ENCODE measurements around the gene OR51B4. TPM values are rescaled to one million over a fixed set of nuclear protein-coding genes. Genes with fewer than 3 reads are reported as not detected.
A peak's percentile ranks its signal among the peaks of the same experiment; 100 is the strongest.

Gene OR51B4
- total RNA-seq, 1 donor: not detected

DNA sequence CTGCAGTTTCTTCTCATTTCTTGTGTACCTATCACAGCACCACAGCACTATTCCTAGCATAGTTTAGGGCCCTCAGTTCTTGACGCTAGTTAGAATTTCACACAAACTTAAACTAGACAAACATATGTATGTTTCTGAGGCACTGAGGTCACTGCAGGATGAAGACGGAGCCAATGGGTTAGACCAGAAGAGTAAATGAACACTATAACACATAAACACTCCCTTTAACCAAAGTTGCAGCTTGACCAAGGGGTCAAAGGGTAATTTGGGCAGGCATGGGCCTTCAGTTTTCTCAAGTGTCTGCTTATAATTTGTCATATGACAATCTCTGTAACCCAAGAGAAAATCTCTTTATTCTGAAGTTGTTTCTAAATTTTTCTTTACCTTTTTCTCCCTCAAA lies 19.1 kb downstream of the OR51B4 start:
- no peak for DNase-seq (ENCODE audit: insufficient read length, low spot score, missing footprints)
- H3K27ac ChIP-seq (ENCODE audit: low read depth, low read length): no peak overlapping the region
- H4K20me1 ChIP-seq (ENCODE audit: insufficient read depth, low read length): no peaks in the 10 kb centered on the region
- H3K4me1 ChIP-seq (ENCODE audit: insufficient read depth, low read length): peaks cover 6% of the 10 kb centered on the region
- H3K36me3 ChIP-seq (ENCODE audit: insufficient read depth, low read length): no peaks in the 10 kb centered on the region
- H3K79me2 ChIP-seq (ENCODE audit: insufficient read depth, low read length): no peaks in the 10 kb centered on the region
- TF ChIP-seq, protein P1, sequence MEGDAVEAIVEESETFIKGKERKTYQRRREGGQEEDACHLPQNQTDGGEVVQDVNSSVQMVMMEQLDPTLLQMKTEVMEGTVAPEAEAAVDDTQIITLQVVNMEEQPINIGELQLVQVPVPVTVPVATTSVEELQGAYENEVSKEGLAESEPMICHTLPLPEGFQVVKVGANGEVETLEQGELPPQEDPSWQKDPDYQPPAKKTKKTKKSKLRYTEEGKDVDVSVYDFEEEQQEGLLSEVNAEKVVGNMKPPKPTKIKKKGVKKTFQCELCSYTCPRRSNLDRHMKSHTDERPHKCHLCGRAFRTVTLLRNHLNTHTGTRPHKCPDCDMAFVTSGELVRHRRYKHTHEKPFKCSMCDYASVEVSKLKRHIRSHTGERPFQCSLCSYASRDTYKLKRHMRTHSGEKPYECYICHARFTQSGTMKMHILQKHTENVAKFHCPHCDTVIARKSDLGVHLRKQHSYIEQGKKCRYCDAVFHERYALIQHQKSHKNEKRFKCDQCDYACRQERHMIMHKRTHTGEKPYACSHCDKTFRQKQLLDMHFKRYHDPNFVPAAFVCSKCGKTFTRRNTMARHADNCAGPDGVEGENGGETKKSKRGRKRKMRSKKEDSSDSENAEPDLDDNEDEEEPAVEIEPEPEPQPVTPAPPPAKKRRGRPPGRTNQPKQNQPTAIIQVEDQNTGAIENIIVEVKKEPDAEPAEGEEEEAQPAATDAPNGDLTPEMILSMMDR (IDR thresholded peaks at IDR 0.05; ENCODE audit: extremely low read depth, low read depth, low read length): no peak
- no peak overlapping the region for H3K4me3 ChIP-seq (ENCODE audit: insufficient read depth, low read length)
- no peak overlapping the region for H2AFZ ChIP-seq (ENCODE audit: low read length)
- H3K4me2 ChIP-seq (ENCODE audit: insufficient read depth, low read length): no peak overlapping the region
- no peaks in the 10 kb centered on the region for H3K27me3 ChIP-seq (ENCODE audit: insufficient read depth, low read length)
- H3K9me3 ChIP-seq (ENCODE audit: low read depth, low read length): no peaks in the 10 kb centered on the region

DNA sequence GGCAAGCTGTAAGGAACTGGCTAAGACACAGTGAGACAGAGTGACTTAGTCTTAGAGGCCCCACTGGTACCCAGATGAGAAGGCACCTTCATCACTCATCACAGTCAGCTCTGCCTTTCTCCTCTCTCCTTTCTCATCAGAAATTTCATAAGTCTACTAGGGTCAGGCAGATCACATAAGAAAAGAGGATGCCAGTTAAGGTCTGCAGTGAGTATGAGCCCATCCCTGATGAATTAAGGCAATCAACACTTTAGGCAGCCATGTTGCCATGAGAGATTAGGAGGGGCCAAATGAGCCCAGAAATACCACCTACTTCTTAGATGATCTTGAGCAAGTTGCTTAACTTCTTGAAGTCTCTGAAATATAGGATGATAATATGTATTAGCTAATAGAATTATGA lies 20.1 kb downstream of the OR51B4 start:
- H3K79me2 ChIP-seq (ENCODE audit: insufficient read depth, low read length): no peaks in the 10 kb centered on the region
- no peaks in the 10 kb centered on the region for H3K9me3 ChIP-seq (ENCODE audit: low read depth, low read length)
- H3K4me1 ChIP-seq (ENCODE audit: insufficient read depth, low read length): peaks cover 6% of the 10 kb centered on the region
- peak overlapping the region; percentile 17 for H2AFZ ChIP-seq (ENCODE audit: low read length)
- no peaks in the 10 kb centered on the region for H4K20me1 ChIP-seq (ENCODE audit: insufficient read depth, low read length)
- no peaks in the 10 kb centered on the region for H3K27me3 ChIP-seq (ENCODE audit: insufficient read depth, low read length)
- H3K27ac ChIP-seq (ENCODE audit: low read depth, low read length): no peak overlapping the region
- no peak overlapping the region for H3K4me2 ChIP-seq (ENCODE audit: insufficient read depth, low read length)
- no peaks in the 10 kb centered on the region for H3K36me3 ChIP-seq (ENCODE audit: insufficient read depth, low read length)
- DNase-seq (ENCODE audit: insufficient read length, low spot score, missing footprints): no peak
- TF ChIP-seq, protein P1 (IDR thresholded peaks at IDR 0.05; ENCODE audit: extremely low read depth, low read depth, low read length): no peak
- no peak overlapping the region for H3K4me3 ChIP-seq (ENCODE audit: insufficient read depth, low read length)

DNA sequence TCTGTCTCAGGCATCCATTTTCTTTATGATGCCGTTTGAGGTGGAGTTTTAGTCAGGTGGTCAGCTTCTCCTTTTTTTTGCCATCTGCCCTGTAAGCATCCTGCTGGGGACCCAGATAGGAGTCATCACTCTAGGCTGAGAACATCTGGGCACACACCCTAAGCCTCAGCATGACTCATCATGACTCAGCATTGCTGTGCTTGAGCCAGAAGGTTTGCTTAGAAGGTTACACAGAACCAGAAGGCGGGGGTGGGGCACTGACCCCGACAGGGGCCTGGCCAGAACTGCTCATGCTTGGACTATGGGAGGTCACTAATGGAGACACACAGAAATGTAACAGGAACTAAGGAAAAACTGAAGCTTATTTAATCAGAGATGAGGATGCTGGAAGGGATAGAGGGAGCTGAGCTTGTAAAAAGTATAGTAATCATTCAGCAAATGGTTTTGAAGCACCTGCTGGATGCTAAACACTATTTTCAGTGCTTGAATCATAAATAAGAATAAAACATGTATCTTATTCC lies 21.1 kb downstream of the OR51B4 start:
- H2AFZ ChIP-seq (ENCODE audit: low read length): no peak overlapping the region
- no peaks in the 10 kb centered on the region for H4K20me1 ChIP-seq (ENCODE audit: insufficient read depth, low read length)
- H3K9me3 ChIP-seq (ENCODE audit: low read depth, low read length): no peaks in the 10 kb centered on the region
- no peaks in the 10 kb centered on the region for H3K36me3 ChIP-seq (ENCODE audit: insufficient read depth, low read length)
- H3K4me1 ChIP-seq (ENCODE audit: insufficient read depth, low read length): peaks cover 6% of the 10 kb centered on the region
- TF ChIP-seq, protein P1 (IDR thresholded peaks at IDR 0.05; ENCODE audit: extremely low read depth, low read depth, low read length): no peak
- no peak overlapping the region for H3K4me2 ChIP-seq (ENCODE audit: insufficient read depth, low read length)
- peak; percentile 83 for DNase-seq (ENCODE audit: insufficient read length, low spot score, missing footprints)
- H3K79me2 ChIP-seq (ENCODE audit: insufficient read depth, low read length): no peaks in the 10 kb centered on the region
- H3K27me3 ChIP-seq (ENCODE audit: insufficient read depth, low read length): no peaks in the 10 kb centered on the region
- no peak overlapping the region for H3K4me3 ChIP-seq (ENCODE audit: insufficient read depth, low read length)
- H3K27ac ChIP-seq (ENCODE audit: low read depth, low read length): peak overlapping the region; percentile 60

DNA sequence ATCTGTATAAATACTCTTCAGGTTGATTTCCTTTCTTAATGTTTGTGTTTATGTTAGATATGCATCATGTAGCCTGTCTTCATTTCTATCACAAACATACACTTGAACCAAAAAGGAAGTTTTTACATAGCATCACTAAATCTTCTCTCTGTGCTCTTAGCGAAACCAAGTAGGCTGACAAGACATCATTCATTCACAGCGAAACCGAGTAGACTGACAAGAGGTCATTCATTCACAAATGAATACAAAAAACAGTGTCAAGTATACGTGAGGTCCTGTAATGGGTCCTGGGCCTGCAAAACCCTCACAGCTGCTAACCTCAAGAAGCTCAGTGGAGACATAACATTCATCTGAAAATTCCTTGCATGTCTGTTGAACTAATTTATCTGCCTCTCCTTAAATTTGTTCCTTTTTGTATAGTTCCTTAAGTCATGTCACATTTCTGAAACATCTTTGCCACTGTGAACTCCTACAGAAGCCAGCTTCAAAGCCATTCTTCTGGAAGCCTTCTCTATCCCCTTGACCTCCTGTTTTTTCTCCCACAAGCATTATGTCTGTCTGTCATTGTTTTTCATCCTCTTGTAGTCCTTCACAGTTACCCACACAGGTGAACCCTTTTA lies 22.2 kb downstream of the OR51B4 start:
- Histone ChIP-seq H3K4me2 (ENCODE audit: insufficient read depth, low read length) (no peak overlapping the region), H3K36me3 (ENCODE audit: insufficient read depth, low read length) (no peaks in the 10 kb centered on the region), H3K4me3 (ENCODE audit: insufficient read depth, low read length) (no peak overlapping the region), H3K9me3 (ENCODE audit: low read depth, low read length) (no peaks in the 10 kb centered on the region), H3K4me1 (ENCODE audit: insufficient read depth, low read length) (peaks cover 6% of the 10 kb centered on the region), H3K79me2 (ENCODE audit: insufficient read depth, low read length) (no peaks in the 10 kb centered on the region), H3K27me3 (ENCODE audit: insufficient read depth, low read length) (no peaks in the 10 kb centered on the region), H3K27ac (ENCODE audit: low read depth, low read length) (no peak overlapping the region), H4K20me1 (ENCODE audit: insufficient read depth, low read length) (no peaks in the 10 kb centered on the region), H2AFZ (ENCODE audit: low read length) (peak overlapping the region; percentile 8)
- TF ChIP-seq, protein P1 (IDR thresholded peaks at IDR 0.05; ENCODE audit: extremely low read depth, low read depth, low read length): no peak
- no peak for DNase-seq (ENCODE audit: insufficient read length, low spot score, missing footprints)

All from osteoblast (primary cell).